ENCODE data around the gene CD99L2.

Gene CD99L2

DNA sequence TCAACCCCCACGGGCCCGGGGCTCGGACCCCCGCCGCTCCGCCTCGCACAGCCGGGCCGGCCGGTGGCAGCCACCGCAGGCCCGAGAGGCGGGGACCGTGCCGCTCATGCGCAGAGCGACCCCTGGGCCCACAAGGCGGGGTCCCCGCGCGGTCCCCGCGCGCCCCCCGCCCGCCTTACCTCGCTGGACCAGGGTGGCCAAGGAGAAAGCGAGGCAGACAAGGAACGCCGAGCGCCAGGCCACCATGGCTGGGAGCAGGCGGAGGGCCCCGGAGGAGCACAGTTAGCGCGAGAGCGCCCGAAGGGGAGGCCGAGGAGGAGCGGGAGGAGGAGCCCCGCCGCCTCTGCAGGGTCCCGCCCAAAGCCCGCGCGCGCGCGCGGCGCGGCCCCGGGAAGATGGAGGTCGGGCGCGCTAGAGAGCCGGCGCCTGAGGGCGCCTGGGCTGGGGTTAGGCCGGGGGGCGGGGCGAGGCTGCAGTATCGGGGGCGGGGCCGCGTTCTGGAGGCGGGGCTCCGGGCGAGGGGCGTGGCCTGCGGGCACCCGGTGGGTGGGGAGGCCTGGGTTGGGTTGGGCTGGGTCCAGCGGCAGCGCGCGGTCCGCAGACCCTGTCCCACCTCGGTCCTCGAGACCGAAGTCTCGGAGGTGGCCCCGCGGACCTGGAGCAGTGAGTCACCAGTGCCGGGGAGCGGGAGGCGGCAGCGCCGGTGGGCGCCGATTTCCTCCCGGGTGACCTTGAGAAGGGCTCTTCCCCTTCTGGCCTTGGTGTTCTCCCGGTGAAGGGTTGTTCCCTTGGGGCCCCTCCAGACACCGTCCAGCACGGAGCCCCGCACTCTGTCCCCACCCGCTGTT is at the start of gene CD99L2:
CD99L2 (minus strand) TSS at position 326 of the 848 bp plus-strand sequence; CDS start at position 246, 80 bp downstream.
- DNase-seq: peak; percentile 86 to 91

GRCh38 chrX:150944233-150944632 is 45.8 kb upstream of the CD99L2 start:
- no peak for DNase-seq

DNA sequence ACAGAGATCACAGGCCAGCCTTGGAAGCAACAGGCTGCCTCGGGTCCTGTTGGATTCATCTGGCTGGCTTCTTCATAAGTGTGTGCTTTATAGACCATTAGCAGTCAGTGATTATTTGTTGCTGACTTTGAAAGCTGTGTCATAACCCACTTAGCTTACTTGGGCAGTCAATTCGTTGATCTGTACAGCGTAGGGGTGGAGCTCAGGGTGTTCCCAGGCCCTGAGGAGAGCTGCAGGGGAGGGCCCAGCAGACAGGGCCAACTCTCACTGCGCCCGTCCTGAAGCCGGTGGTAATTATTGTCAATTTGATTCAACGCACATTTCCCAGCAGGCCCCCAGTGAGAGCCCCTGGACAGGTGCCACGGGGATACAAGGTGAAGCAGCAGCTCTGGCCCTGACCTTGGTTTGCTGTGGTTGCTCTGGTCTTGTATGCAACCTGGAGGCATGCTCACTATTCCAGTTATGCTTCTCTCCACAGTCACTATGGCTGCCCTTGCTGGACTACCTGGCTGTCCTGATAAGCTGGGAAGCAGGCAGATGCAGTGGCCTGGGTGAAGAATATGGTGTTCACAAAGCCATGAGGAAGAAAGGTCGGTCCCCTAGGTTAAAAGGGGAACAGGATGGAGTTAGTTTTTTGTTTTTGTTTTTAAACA is 44.6 kb upstream of the CD99L2 start:
- no peak for DNase-seq

DNA sequence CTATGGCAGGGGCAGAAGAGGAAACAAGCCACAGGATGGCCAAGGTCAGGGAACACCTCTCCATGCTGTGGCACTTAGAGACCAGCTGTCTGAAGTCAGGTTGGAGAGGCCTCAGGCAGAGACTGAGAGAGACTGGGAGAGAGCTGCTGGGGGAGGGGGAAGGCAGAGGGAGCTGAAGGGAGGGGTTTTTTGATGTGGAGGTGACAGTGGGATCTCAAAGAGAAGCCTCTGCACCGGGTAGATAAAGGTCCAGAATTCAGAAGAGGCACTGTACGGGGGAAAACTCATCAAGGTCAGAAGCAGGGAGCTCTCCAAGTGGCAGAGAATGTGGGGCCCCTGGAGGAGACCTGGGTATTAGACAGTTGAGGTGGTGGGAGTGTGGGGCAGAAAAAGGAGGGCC is 43.1 kb upstream of the CD99L2 start:
- DNase-seq: no peak

- DNase-seq: no peak
These were observed 42.5 kb upstream of the CD99L2 start for GRCh38 chrX:150940844-150941495.

DNA sequence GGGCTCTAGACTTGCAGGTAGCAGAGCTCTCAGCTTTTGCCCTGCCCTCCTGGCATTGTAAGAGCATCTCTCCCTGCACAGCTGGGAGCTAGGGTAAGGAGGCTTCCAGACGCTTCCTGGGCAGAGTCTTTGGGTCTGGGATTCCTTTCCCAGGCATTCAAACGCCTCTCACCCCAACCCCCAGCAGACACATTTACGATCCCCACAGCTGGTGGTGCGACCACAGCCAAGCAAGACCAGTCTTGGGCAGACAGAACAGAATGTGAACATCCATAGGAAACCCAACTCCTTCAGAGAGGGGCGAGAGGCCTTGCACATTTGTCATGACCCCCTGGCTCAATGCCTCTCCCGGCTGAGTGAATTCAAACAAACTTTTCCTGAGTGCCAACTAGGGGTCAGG is 38.1 kb upstream of the CD99L2 start:
- no peak for DNase-seq

GRCh38 chrX:150935467-150935866 is 37.0 kb upstream of the CD99L2 start:
- no peak for DNase-seq

- DNase-seq: no peak
These were observed 36.0 kb upstream of the CD99L2 start for GRCh38 chrX:150934453-150934852.

DNA sequence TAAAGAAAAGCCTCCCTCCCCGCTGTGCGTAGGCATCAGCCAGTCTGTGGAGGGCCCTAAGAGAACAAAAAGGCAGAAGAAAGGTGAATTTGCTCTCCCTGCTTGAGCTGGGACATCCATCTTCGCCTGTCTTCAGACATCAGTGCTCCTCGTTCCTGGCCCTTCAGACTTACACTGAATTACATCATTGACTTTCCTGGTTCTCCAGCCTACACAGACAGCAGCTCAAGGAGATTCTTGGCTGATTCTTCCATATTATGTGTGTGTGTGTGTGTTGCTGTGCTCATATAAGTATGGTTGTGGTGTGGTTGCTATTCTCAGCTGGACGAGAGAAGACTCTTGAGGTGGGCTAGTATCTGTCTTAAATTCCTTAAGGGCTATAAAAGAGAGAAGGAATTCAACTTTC is 35.5 kb upstream of the CD99L2 start:
- DNase-seq: no peak

- DNase-seq: no peak
These were observed 30.6 kb upstream of the CD99L2 start for GRCh38 chrX:150929058-150929457.

DNA sequence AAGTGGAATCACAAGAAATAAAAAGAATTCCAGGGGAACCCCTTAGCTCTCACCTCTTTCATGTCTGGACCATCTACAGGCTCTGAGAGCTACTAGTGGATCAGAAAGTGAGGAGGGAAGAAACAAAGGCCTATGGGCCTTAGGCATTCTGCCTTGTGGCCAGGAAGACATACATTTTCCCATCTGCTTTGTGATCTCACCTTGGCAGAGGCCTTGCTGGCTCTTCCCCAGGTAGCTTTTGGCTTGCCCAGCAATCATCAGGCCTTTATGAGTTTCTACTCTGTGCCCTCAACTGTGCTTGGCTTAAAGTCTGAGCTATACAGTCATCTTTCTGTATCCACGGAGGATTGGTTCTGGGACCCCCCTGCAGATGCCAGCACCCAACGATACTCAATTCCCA is 28.3 kb upstream of the CD99L2 start:
- DNase-seq: no peak

DNA sequence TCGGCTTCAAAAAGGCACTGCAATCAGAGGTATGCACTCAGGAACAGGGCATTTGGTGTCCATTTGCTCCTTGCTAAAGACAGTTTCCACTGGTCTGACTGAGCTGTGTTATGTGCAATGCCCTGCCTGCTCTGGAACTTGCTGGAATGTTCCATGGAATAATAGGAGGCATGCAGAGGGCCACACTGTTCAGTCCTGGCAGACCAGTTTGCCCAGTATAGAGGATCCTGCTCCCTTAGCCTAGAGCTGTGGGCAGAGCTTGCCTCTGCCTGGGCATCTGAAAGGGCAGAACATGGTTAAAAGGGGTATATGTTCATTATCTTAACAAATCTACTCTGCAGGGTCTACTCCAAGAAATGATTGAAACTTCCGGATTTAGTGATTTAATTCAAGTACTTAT is 27.8 kb upstream of the CD99L2 start:
- no peak for DNase-seq

- no peak for DNase-seq
These were observed 20.9 kb upstream of the CD99L2 start for GRCh38 chrX:150919401-150919800.

- no peak for DNase-seq
These were observed 15.0 kb upstream of the CD99L2 start for GRCh38 chrX:150913511-150913910.

- no peak for DNase-seq
These were observed 9.0 kb upstream of the CD99L2 start for GRCh38 chrX:150907474-150907873.

DNA sequence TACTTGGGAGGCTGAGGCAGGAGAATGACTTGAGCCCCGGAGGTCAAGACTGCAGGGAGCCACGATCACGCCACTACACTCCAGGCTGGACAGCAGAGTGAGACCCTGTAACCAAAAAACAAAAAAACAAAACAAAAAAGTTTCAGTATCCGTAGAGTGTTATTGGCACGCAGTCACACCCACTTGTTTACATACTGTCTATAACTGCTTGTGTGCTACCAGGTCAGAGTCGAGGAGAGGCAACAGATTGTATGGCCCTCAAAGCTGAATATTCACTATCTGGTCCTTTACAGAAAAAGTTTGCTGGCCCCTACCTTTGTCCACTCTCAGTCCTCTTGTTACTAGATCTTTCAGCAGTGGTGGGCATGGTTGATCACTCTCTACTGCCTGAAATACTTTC is 8.2 kb upstream of the CD99L2 start:
- no peak for DNase-seq

DNA sequence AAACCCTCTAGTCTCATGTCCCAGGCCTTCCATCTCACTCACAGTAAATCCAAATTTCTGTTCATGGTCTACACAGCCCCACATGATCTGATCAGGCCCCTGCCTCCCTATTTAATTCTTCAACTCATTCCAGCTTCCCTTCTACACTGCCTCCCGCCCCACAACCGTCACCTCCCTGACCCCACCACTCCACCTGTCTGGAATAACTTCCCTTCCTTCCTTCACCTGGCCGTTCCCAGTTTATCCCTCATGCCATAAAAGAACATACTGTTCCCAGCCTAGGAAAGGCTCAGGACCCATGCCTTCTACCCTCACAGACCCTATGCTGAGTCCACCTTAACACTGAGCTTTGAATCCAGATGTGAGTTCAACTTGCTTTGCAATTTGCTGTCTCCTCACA is 6.8 kb upstream of the CD99L2 start:
- no peak for DNase-seq

GRCh38 chrX:150903110-150903508 is 4.6 kb upstream of the CD99L2 start:
- no peak for DNase-seq

GRCh38 chrX:150902434-150903109 is 4.1 kb upstream of the CD99L2 start:
- DNase-seq: no peak

DNA sequence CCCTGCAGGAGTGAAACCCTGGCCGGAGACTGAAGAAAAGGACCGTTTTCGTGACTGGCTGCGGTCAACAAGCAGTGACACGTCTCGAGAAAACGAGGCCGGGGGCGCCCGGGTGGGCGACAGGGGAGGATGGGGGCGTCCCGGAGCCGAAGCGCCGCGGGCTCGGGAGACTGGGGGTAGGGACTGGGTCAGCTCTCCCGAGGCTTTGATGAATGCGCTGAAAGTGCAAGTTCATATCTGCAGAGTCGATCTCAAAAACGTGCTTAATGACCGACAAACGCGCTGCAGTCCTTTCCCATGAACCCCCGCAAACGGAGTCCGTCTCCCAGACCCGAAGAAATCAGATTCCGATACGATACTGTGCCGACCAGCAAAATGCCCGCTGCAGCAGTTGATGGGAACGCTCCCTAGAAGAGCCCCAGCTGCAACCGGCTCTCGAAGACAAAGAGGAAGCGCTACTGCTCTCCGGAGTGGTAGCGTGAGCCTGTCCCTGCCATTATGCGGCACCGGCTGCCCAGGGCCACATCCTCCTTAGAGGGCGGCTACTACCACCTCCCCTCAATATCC is 806 bp upstream of the CD99L2 start:
- DNase-seq: peak; percentile 1 to 15

- DNase-seq: peak; percentile 34 to 40
These were observed 797 bp downstream of the CD99L2 start for GRCh38 chrX:150897421-150898320.

GRCh38 chrX:150896632-150897031 is 1.8 kb downstream of the CD99L2 start:
- DNase-seq: no peak

All from stimulated activated CD4-positive, alpha-beta T cell treated with anti-CD3 and anti-CD28 coated beads, Interleukin-4, amount 100 ng/mL, for 4 hours (primary cell).